Gastrocnemius medialis (tissue), 4 donors: ENCODE measurements around the gene PLCB1. TPM values are rescaled to one million over a fixed set of nuclear protein-coding genes. Genes with fewer than 3 reads are reported as not detected.

ENCODE experiments used
- ATAC-seq, 2 donors: fragments of 150-250 bp; one replicate each; pipeline ENCODE4 v1.9.1; 2016
- DNase-seq, 2 donors: peaks; one replicate each; pipeline ENCODE4 v3.0.0-alpha.2; 2019
- H3K27ac ChIP-seq, 4 donors: fragments of 200-600 bp; sonication (generic); 1 replicate in 1 of 4; 2 replicates in 3 of 4; pipeline ENCODE4 v1.5.1; 2016 to 2018; ENCODE audit warnings: mild to moderate bottlenecking in 2 of 4, moderate library complexity in 1 of 4
- H3K27me3 ChIP-seq, 3 donors: fragments of 200-600 bp; sonication (generic) in 2 of 3; 1 replicate in 1 of 3; 2 replicates in 2 of 3; pipeline versions ENCODE4 v1.5.1 to v1.6.0; 2016 to 2019; ENCODE audit warnings: mild to moderate bottlenecking in 1 of 3, moderate library complexity in 1 of 3
- H3K36me3 ChIP-seq, 2 donors: fragments of 200-600 bp; sonication (generic) in 1 of 2; one replicate each; pipeline ENCODE4 v1.5.1; 2017 to 2018
- H3K4me1 ChIP-seq, 2 donors: fragments of 200-600 bp; sonication (generic) in 1 of 2; one replicate each; pipeline ENCODE4 v1.5.1; 2016 to 2017; ENCODE audit warnings: mild to moderate bottlenecking in 2 of 2
- H3K4me3 ChIP-seq, 4 donors: fragments of 200-600 bp; sonication (generic) in 3 of 4; 1 replicate in 1 of 4; 2 replicates in 3 of 4; pipeline ENCODE4 v1.5.1; 2016 to 2019; ENCODE audit warnings: mild to moderate bottlenecking in 2 of 4
- H3K9me3 ChIP-seq, 3 donors: fragments of 200-600 bp; sonication (generic) in 2 of 3; 1 replicate in 1 of 3; 2 replicates in 2 of 3; pipeline ENCODE4 v1.5.1; 2016 to 2019
- POLR2A ChIP-seq, 2 donors: fragments of 450-650 bp; IDR thresholded peaks; one replicate each; pipeline ENCODE4 v1.6.1; 2017; ENCODE audit warnings: antibody characterized with exemption in 2 of 2, mild to moderate bottlenecking in 2 of 2, moderate library complexity in 2 of 2
- in situ Hi-C, 4 donors: fragments of 200-750 bp; cut with MboI; loops; one replicate each; pipeline versions ENCODE4 v1.15.0 to v1.8.0; 2017; ENCODE audit warnings: low sequenced_read_pairs in 4 of 4
- intact Hi-C: fragments of 100-400 bp; cut with DNase I; formaldehyde crosslinking; loops from one replicate; pipeline ENCODE4 v1.15.1; 2023; ENCODE audit warnings: low total_unique reads
- total RNA-seq, 4 donors: library from RNA; depleted of rRNA; stranded (reverse); fragments of >200 nt; gene quantifications; one replicate each; pipeline versions ENCODE4 v1.1.0 to v1.2.3, GENCODE V29; 2016
- TF ChIP-seq, protein P1 (sequence below), 5 experiments: fragments of 450-650 bp in 3 of 5; fragments of 200-600 bp in 2 of 5; sonication (generic) in 2 of 5; IDR thresholded peaks in 4 of 5; conservative IDR thresholded peaks in 1 of 5; 1 replicate in 4 of 5; 2 replicates in 1 of 5; pipeline ENCODE4 v1.5.1; 2016 to 2019; ENCODE audit warnings: antibody characterized with exemption in 5 of 5, mild to moderate bottlenecking in 3 of 5, moderate library complexity in 3 of 5

Gene PLCB1
- total RNA-seq, 4 donors from 2014 or later: 4.1 to 10.0 (median 7.6) TPM

DNA sequence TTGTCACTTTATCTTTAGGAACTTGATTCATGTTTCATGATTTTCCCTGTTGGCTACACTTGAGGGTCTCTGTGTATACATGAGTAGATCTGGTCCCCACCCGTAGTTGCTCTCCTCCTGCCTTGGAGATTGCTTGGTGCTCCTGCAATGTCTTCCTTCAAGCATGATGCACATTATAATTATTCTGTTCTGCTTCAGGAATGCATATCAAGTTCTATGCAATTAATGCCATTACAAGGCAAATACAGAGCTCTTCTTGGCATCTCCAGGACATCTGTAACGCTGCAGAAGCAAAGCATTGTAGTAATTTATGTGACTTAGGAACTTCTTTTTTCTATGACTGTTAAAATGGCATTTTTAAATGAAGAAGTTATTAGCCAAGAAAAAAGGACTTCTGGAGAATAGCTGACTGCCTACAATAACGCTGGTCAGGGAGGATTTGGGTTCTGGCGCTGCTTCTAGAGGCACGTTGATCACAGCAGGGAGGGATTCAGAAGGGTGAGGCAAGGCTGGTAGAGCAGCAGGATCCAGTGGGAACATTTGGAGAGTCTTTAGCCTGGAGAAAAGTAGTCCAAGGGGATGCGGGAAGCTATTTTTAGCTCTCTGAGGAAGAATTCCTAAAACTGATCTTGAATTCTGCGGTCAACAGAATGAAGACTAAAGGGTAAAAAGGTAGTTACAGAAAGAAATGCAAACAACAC is 203.6 kb downstream of the PLCB1 start:
- Histone ChIP-seq H3K9me3 (no peaks in the 10 kb centered on the region), H3K27ac (no peak overlapping the region), H3K36me3 (no peaks in the 10 kb centered on the region), H3K27me3 (no peaks in the 10 kb centered on the region), H3K4me1 (no peaks in the 10 kb centered on the region), H3K4me3 (no peak overlapping the region)
- DNase-seq (no peak), ATAC-seq (no peak)
- TF ChIP-seq, protein P1, sequence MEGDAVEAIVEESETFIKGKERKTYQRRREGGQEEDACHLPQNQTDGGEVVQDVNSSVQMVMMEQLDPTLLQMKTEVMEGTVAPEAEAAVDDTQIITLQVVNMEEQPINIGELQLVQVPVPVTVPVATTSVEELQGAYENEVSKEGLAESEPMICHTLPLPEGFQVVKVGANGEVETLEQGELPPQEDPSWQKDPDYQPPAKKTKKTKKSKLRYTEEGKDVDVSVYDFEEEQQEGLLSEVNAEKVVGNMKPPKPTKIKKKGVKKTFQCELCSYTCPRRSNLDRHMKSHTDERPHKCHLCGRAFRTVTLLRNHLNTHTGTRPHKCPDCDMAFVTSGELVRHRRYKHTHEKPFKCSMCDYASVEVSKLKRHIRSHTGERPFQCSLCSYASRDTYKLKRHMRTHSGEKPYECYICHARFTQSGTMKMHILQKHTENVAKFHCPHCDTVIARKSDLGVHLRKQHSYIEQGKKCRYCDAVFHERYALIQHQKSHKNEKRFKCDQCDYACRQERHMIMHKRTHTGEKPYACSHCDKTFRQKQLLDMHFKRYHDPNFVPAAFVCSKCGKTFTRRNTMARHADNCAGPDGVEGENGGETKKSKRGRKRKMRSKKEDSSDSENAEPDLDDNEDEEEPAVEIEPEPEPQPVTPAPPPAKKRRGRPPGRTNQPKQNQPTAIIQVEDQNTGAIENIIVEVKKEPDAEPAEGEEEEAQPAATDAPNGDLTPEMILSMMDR (IDR thresholded peaks at IDR 0.05 in 4 of 5, conservative IDR thresholded peaks at IDR 0.05 in 1 of 5): no peak
- no peak for TF ChIP-seq POLR2A (IDR thresholded peaks at IDR 0.05)
- intact Hi-C loops (no loop called here), in situ Hi-C loops (no loop called here)

- Histone ChIP-seq H3K36me3 (no peaks in the 10 kb centered on the region), H3K27ac (no peak overlapping the region), H3K4me3 (no peak overlapping the region), H3K9me3 (no peaks in the 10 kb centered on the region), H3K27me3 (no peaks in the 10 kb centered on the region), H3K4me1 (peaks cover 9 to 24% of the 10 kb centered on the region in 2 donors)
- intact Hi-C loops (no loop called here), in situ Hi-C loops (no loop called here)
- DNase-seq (no peak), ATAC-seq (no peak)
- TF ChIP-seq POLR2A (IDR thresholded peaks at IDR 0.05): no peak
- TF ChIP-seq, protein P1 (IDR thresholded peaks at IDR 0.05 in 4 of 5, conservative IDR thresholded peaks at IDR 0.05 in 1 of 5): no peak
Observed at GRCh38 chr20:8339349-8339748, 207.3 kb downstream of the PLCB1 start.

GRCh38 chr20:8342391-8342790 is 210.3 kb downstream of the PLCB1 start:
- intact Hi-C loops: no loop called here
- TF ChIP-seq, protein P1 (IDR thresholded peaks at IDR 0.05 in 4 of 5, conservative IDR thresholded peaks at IDR 0.05 in 1 of 5): no peak
- no peak for TF ChIP-seq POLR2A (IDR thresholded peaks at IDR 0.05)
- no peak for DNase-seq
- H3K36me3 ChIP-seq: no peaks in the 10 kb centered on the region
- no peaks in the 10 kb centered on the region for H3K27me3 ChIP-seq
- in situ Hi-C loops: no loop called here
- H3K4me3 ChIP-seq: no peak overlapping the region
- no peak overlapping the region for H3K27ac ChIP-seq
- no peaks in the 10 kb centered on the region for H3K9me3 ChIP-seq
- no peak for ATAC-seq
- peaks cover 28 to 37% of the 10 kb centered on the region in 2 donors for H3K4me1 ChIP-seq

- in situ Hi-C loops (no loop called here), intact Hi-C loops (no loop called here)
- DNase-seq (no peak), ATAC-seq (no peak)
- no peak for TF ChIP-seq POLR2A (IDR thresholded peaks at IDR 0.05)
- TF ChIP-seq, protein P1 (IDR thresholded peaks at IDR 0.05 in 4 of 5, conservative IDR thresholded peaks at IDR 0.05 in 1 of 5): no peak
- Histone ChIP-seq H3K36me3 (no peaks in the 10 kb centered on the region), H3K9me3 (no peaks in the 10 kb centered on the region), H3K4me1 (peaks cover 35 to 51% of the 10 kb centered on the region in 2 donors), H3K27me3 (no peaks in the 10 kb centered on the region), H3K27ac (no peak overlapping the region), H3K4me3 (no peak overlapping the region)
Observed at GRCh38 chr20:8344106-8344505, 212.0 kb downstream of the PLCB1 start.

DNA sequence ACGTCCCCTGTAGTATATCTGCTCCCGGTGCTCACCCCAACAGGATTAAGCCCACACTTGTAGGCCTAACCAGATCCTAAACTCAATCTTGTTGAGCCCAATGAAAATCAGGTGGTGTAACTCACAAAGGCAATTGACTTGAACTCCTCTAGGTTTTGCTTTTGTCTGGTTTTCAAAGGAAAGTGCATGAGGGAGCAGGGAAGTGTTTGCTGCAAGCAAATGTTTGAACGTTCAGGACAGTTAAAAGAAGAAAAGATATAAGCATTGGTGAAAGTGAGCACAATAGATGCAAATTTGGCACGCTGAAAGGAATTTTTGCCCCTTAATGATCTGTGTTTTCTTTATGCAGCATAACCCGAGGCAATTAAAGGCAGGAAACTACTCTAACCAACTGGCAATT is 212.6 kb downstream of the PLCB1 start:
- Histone ChIP-seq H3K4me3 (no peak overlapping the region), H3K9me3 (no peaks in the 10 kb centered on the region), H3K27ac (no peak overlapping the region), H3K4me1 (peaks cover 35 to 54% of the 10 kb centered on the region in 2 donors), H3K36me3 (no peaks in the 10 kb centered on the region), H3K27me3 (no peaks in the 10 kb centered on the region)
- no peak for ATAC-seq
- in situ Hi-C loops: no loop called here
- DNase-seq: no peak
- TF ChIP-seq, protein P1 (IDR thresholded peaks at IDR 0.05 in 4 of 5, conservative IDR thresholded peaks at IDR 0.05 in 1 of 5): no peak
- TF ChIP-seq POLR2A (IDR thresholded peaks at IDR 0.05): no peak
- intact Hi-C loops: no loop called here
